OCI-LY7 (cell line): ENCODE measurements around the gene COL17A1.

ENCODE experiments used
- CTCF ChIP-seq: fragments of 200-600 bp; sonication (generic); conservative IDR thresholded peaks from 2 replicates; pipeline ENCODE4 v1.5.1; 2014; ENCODE audit warnings: mild to moderate bottlenecking, antibody characterized with exemption, low read length, moderate library complexity, mixed read lengths
- EZH2phosphoT487 ChIP-seq: fragments of 200-600 bp; sonication (generic); IDR thresholded peaks from 2 replicates; pipeline ENCODE4 v1.6.1; 2018; ENCODE audit warnings: low read depth, borderline replicate concordance, mild to moderate bottlenecking, mixed run types, antibody characterized with exemption, low read length, moderate library complexity, mixed read lengths

DNA sequence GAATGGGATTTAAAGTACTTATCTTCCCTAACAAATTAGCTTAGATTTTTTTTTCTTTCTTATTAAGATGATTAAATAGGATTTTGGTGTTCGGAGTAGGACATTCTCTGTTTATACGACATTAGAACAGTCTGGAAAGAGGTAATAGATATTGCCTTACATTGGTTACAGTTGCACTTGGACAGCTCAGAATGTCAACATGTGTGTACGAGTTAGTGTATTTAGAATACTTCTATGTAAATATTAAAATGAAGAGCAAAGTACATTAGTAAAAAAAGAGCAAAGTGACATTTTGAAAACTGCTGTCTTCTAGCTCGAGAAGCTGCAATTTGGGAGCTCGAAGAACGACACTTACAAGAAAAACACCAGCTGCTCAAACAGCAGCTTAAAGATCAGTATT is 67.2 kb downstream of the COL17A1 start:
- TF ChIP-seq CTCF (no peak), EZH2phosphoT487 (no peak)
